ENCODE measurements around the gene DNAH11.

DNA sequence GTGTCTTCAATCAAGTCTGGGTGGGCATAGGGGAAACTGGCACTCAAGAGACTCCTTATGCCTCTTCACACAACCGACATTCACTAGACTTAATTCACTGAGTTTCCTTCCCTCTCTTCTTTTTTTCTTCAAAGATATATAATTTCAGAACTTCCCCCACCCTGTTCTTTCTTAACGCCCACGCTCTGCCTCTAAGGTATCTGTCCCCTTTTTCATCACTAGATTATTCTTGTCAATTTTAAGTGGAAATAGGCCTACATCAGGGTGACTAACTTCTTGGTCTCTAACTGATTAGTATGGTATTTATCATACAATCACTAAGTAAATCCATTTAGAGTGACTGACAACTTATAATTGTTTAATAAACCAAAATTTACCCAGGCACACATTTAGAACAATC, 276.2 kb downstream of the DNAH11 start:
- TF ChIP-seq, protein P1, sequence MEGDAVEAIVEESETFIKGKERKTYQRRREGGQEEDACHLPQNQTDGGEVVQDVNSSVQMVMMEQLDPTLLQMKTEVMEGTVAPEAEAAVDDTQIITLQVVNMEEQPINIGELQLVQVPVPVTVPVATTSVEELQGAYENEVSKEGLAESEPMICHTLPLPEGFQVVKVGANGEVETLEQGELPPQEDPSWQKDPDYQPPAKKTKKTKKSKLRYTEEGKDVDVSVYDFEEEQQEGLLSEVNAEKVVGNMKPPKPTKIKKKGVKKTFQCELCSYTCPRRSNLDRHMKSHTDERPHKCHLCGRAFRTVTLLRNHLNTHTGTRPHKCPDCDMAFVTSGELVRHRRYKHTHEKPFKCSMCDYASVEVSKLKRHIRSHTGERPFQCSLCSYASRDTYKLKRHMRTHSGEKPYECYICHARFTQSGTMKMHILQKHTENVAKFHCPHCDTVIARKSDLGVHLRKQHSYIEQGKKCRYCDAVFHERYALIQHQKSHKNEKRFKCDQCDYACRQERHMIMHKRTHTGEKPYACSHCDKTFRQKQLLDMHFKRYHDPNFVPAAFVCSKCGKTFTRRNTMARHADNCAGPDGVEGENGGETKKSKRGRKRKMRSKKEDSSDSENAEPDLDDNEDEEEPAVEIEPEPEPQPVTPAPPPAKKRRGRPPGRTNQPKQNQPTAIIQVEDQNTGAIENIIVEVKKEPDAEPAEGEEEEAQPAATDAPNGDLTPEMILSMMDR (IDR thresholded peaks at IDR 0.05): no peak
- no peak for TF ChIP-seq ZFX (IDR thresholded peaks at IDR 0.05; ENCODE audit: borderline replicate concordance)
